Pulmonary artery endothelial cell (primary cell): ENCODE data around the gene ISG15. TPM values are rescaled to one million over a fixed set of nuclear protein-coding genes. Genes with fewer than 3 reads are reported as not detected.
A peak's percentile ranks its signal among the peaks of the same experiment; 100 is the strongest.
"Not testable (repeated sequence)": the region's sequence is repeated elsewhere in the genome, so short reads cannot be mapped to it uniquely, and the experiment has no call there.

ENCODE experiments used
- DNase-seq: peaks from one replicate; pipeline ENCODE4 v3.0.0-alpha.2; 2011; ENCODE audit warnings: low read depth, low spot score
- total RNA-seq: library from RNA; depleted of rRNA; stranded (reverse); fragments of >200 nt; gene quantifications from 2 replicates; pipeline ENCODE4 v1.2.3, GENCODE V29; 2014

The ISG15 gene
- total RNA-seq, 1 donor from 2014 or later: 121 TPM

DNA sequence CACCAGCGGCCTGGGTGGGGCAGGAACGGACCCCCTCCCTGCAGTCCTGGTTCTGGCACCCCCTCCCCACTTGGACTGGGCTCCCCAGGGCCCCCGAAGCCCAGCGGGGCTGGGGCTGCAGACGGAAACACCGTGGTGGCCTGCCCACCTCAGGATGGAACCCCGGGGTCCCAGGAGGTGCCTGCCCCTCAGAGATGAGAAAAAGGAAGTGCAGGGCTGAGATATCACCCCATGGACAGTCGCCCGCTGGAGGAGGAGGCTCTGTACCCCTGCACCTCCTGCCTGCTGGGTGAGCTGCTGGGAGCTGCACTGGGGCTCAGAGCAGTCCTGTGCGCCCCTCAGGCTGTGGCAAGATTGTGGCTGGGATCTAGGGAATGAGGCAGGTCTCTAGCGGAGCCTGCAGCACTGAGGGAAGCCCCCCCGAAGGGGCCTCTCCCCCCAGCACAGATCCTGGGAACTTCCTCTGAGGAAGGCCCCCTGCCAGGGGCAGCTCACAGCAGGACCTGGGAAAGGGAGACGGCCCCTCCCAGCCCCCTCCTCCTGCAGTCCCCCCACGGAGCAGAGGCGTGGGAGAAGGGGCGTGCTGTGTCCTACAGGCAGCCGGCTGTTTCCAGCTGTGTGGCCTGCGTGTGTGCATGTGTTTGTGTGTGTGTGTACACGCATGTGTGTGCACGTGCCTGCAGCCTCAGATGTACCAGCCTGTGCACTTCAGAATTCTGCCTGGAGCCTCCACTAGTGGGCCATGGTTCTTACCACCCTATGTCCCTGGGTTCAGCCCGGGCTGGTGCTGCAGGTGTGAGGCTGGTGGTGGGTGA is 13.5 kb downstream of the ISG15 start:
- no peak for DNase-seq

DNA sequence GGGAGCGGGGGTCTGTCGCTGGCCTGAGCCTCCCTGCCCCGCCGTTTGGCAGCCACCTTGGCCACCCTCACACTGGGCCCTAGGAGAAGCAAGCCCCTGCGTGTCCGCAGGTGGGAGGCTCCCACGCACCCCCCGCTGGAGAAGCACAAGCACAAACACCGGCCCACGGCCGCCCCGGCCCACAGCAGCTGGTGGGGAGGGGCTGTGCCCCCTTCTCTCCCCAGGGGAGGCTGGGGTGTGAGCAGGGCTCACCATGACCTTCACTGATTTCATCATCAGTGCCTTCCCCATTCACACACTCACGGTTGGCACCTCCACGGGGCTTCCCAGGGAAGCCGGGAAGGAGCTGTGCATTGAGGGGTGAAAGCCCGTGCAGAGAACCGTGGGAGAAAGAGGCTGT is 14.5 kb downstream of the ISG15 start:
- DNase-seq: no peak

DNA sequence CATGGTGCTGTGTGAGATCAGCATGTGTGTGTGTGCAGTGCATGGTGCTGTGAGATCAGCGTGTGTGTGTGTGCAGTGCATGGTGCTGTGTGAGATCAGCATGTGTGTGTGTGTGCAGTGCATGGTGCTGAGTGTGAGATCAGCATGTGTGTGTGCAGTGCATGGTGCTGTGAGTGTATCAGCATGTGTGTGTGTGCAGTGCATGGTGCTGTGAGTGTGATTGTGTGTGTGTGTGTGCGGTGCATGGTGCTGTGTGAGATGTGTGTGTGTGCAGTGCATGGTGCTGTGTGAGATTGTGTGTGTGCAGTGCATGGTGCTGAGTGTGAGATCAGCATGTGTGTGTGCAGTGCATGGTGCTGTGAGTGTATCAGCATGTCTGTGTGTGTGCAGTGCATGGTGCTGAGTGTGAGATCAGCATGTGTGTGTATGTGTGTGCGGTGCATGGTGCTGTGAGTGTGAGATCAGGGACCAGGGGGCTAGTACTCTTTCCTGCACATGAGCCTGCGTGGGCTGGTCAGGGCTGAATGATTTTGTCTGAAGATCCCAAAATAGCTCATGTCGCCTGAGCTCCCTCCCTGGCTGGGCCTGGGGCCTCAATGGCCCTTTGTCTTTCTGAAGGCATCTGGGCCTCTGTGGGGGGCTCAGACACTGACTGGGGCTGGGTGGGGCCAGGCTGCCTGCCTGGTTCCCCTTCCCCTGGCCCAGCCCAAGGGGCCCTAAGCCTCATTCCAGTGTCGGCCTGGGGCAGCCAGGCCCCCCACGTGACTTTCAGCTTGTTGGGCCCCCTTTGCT is 17.8 kb downstream of the ISG15 start:
- not testable (repeated sequence) for DNase-seq

DNA sequence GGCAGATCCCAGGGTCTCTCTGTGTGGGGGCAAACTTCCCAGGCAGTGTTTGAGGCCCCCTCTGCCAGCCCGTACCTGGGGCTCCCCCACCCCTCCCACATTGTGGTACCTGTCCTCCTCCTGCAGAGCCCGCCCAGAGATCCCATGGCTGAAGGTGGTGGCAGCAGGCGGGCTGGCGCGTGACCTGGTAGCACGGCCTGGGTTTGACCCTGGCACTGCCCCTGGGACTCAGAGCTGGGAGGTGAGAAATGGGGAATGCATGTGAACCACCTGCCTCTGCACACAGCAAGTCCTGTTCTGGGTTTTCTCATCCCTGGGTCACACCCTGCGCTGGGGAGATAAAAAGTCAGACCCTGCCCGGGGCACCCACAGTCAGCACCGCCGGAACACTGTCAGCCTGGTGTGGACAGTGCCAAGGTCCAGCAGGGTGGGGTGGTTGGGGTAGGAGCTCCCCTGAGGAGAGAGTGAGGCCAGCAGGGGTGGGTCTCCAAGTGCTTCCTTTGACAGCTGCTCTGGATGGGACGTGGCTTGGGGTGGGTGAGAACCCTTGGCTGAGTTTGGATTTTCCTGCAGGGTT is 18.4 kb downstream of the ISG15 start:
- DNase-seq: no peak

DNA sequence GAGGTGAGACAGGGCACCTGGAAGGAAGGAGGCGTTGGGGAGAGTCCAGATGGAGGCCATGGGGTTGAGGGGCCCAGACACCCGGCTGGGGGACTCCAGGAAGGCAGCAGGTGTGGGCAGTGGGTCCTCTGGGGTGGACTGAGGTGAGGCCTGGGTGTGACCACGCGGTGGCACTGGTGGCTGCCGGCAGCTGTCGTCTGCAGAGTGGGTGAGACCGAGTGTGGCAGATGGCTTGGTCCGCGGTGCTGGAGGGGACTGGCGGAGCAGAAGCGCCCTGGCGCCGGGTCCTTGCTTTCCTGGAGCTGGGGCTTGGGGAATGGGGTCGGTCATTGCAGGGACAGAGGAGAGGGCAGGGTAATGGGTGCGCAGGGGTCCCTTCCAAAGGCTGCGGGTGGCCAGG is 19.1 kb downstream of the ISG15 start:
- no peak for DNase-seq

DNA sequence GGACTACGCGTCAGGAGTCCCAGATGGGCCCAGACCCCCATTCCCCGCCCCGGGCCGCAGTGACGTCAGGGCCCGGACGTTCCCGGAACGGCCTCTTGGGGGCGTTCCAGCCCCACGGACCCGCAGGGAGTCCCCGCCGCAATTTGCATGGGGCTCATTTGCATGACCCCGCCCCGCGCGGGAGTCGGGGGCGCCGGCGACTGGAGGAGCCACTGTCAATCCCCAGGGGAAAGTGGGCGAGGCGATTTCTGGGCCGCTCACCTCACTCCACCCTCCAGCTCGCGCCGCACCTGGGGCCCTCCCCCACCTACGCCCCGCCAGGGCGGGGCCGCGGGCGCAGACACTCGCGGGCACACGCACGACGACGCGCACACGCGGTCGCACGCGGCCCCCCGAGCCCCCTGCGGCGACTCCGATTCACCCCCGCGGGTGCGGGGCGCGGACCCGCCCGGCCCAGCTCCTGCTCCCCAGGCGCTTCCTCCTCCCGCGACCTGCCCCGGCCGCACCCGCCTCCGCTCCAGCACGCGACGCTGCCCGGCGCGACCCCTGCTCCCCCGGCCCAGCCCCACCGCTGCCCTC is 19.8 kb downstream of the ISG15 start:
- no peak for DNase-seq

DNA sequence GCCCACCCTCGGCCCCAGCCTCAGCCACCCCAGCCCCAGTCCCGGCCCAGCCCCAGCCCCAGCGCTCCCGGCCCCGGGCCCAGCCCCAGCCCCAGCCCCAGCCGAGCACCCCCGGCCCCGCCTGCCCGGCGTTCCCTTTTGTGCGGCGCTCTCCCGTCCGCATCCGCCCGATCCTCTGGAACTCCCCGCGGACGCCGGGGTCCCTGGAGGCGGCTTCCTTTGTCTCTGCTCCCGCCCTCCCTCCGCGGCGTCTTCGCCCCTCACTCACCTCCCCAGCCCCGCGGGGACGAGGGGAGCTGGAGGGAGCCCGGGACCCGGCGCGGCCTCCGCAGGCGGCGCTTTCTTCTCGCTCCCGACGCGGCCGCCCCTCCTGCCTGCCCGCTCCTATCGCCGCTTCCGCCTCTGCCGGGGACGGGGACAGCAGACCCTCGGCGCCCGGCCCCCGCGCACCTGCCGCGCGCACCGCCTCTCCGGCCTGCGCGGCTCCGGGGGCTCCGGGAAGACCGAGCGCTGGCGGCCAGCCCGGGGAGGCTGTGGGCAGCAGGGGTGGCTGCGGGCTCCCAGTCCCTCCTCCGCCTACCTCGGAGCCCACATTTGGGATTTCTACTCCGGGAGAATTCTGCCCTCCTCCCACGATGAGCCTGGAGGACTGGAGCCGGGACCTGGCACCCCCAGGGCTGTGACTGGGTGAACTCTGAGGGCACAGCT is 20.6 kb downstream of the ISG15 start:
- no peak for DNase-seq

DNA sequence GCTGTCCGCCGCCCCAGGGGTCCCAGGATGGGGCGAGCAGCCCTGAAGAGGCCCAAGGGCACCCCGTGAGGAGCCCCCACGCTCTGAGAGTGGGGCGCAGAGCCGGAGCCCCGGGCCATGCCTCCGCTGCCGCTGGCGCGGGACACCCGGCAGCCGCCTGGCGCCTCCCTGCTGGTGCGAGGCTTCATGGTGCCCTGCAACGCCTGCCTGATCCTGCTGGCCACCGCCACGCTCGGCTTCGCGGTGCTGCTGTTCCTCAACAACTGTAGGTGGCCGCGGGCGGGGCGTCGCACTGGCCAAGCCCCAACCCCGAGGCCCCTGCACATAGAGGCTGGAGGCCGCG is 21.1 kb downstream of the ISG15 start:
- no peak for DNase-seq

DNA sequence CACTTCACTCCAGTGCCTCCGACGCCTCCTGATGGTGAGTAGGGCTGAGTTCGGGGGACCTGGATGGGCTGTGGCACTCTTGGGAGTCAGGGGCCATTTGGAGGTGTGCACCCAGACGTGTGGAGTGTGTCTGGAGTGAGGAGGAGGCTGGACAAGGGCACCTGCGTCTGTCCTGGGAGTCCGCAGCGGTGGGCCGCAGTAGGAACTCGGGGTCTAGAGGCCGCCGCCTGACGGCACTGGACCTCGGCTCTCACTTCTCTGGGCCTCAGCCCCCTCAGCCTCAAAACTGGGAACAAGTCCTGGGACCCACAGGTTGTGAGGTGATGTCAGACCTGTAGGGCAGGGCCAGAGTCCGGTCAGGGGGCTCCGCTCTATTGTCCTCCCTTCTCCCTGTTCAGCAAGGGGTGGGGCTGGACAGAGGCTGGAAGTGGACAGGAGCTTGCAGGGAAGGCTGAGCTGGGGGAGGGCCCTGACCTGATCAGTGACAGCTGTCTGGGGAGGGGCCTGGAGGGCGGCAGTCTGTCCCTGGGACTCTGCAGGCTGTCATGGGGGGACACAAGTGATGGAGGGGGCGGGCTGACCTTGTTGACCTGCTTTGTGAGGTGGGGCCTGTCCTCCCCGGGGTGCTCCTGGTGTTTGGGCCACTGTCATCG is 22.1 kb downstream of the ISG15 start:
- DNase-seq: no peak

DNA sequence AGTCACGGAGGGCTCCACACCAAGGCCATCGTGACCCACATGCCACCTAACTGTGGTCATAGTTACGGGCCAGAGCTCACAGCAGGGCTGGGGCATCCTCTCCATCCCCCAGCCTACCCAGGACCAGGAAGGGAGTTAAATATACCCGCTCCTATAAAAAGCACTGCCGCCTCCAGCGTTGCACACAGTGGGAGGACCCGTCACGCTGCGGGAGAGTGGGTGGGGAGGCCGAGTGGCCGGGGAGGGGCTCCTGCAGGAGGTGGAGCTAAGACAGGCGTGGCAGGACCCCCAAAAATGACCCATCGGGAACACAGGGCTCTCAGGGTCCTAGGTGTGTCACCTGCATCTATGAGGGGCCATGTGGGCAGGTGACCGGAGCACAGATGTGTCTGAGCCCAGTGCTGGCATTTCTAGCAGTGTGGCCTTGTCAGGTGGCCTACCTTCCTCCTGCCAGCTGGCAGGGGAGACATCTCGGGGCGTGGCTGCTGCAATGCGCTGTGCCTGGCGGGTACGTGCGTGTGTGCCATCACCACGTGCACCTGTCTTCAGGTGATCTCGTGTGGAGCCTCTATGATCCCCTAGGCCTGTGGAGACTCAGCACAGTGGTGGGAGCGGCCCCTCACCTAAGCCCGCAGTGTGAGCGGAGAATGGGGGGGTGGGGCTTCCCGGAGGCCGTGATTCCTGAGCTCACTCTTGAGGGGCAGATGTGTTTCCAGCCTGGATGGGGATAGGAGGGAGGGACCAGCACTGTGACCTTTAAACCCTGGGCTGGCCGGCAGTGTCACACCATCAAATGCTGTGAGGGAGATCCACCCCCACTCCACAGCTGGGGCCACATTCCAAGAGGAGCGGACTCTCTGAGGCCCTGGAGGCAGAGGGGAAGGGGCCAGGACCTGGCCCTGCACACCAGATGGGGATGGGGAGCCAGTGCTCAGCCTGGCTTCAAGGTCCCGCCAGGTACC is 24.4 kb downstream of the ISG15 start:
- DNase-seq: no peak

DNA sequence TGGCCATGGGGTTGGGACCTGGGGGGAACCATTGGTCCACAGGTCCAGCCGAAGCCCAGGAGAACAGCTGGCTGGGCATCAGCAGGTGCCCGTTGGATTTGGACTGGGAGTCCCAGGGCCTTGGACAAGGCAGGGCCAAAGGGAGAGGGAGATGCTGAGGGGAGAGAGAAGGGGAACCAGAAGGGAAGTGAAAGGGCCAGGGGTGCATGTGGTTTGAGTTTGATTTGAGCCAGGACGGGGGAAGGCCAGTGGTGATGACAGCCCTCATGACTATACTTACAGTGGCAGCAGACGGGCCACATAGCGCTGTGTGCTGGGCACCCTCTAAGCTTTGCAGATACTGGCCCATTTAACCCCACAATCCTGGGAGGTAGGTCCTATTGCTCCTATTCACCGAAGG is 25.4 kb downstream of the ISG15 start:
- no peak for DNase-seq

DNA sequence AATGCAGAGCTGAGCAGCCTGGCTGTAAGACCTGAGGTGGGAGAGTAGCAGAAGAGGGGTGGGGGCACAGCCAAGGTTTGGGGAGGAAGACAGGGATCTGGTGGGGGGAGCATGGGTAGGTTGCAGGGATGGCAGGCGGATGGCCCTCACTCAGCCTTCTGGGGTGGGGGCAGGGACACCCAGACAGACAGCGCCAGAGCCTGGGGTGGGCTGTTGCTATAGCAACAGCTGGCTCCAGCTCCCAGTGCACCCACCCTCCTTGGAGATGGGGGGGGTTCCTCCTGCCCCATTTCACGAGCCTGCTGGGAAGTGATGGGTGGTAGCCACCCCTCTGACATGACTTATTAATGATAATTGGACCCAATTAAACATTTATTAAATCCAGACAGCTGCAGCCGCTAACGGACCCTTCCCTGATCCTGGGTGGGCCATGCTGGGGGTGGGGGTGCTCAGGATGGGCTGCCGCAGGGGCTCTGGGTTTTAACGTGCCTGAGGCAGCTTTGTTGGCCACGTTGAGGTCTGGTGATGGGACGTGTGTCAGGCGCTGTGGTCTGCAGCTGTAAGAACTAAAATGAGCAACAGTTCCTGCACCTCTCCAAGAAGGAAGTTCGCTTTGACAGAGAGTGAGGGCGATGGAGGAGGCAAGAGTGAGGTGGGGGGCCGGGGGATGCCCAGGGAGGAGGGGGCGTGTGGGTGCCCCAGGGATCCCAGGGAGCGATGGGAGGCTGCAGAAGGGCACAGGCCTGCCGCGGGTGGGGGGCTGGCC is 26.0 kb downstream of the ISG15 start:
- DNase-seq: no peak

DNA sequence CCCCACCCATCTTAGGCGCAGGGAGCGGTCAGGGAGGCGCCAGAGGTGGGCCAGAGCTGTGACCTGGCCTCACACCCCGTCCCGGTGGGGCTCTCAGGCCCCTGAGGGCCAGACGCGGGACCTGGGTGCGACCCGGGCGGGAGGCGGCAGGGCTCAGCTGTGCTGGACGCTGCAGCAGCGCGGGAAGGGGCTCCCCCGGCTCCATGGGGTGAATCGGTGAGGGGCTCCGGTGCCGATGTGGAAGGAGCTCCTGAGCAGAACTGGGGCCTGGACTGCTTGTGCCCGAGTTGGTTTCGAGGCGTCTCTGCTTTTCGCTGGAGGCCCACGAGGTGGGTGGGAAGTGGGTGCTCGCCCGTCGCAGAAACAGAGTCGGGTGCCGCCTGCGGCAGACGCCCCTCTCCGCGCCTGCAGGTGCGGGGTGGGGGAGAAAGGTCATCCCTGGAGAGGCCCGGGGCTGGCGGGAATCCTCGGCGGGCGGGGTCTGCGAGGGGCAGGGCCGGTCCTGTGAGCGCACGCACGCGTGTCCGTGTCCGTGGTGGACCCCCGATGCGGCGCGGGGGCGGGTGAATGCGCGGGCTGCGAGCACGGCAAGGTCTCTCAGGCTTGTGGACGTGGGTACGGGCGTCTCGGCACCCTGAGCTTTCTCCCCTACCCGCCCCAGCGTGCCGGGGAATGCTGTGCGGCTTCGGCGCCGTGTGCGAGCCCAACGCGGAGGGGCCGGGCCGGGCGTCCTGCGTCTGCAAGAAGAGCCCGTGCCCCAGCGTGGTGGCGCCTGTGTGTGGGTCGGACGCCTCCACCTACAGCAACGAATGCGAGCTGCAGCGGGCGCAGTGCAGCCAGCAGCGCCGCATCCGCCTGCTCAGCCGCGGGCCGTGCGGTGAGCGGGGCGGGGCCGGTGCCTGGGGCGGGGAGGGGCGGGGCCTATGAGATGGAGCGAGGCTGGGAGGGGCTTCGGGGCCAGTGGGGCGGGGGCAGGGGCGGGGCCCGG is 27.0 kb downstream of the ISG15 start:
- peak; percentile 59 for DNase-seq

DNA sequence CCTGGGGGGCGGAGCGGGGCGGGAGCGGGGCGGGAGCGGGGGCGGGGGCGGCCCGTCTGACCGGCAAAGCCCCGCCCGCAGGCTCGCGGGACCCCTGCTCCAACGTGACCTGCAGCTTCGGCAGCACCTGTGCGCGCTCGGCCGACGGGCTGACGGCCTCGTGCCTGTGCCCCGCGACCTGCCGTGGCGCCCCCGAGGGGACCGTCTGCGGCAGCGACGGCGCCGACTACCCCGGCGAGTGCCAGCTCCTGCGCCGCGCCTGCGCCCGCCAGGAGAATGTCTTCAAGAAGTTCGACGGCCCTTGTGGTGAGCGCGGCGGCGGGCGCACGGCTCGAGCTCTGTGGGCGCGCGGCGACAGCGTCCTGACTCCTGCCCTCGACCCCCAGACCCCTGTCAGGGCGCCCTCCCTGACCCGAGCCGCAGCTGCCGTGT is 27.8 kb downstream of the ISG15 start:
- DNase-seq: no peak

DNA sequence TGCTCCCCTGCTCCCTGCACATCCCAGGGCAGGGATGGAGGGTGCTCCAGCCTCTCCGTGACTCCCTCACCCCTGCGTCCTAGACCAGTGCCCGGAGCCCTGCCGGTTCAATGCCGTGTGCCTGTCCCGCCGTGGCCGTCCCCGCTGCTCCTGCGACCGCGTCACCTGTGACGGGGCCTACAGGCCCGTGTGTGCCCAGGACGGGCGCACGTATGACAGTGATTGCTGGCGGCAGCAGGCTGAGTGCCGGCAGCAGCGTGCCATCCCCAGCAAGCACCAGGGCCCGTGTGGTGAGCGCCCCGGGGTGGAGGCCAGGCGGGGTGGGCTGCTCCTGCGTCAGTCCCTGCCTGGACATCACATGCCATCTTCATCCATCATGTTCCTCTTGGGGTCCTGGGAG is 28.6 kb downstream of the ISG15 start:
- no peak for DNase-seq

DNA sequence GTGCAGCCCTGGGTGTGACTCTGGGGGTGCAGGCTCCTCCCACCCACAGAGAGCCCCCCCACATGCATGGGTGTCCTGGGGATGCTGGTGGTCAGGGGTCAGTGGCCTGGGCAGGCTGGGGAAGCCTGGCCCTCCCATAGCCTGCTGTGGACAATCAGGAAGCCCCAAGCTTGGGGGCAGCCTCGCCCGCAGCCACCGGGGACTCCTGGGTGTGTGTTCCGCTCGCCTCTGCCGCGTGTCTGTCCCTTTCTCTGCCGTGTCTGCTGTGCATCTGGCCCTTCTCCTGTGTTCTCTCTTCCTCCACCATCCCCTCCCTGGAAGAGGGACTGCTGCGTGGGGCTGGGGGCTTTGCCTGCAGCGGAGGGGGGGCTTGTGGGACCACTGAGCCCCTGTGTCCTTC is 29.5 kb downstream of the ISG15 start:
- DNase-seq: no peak

DNA sequence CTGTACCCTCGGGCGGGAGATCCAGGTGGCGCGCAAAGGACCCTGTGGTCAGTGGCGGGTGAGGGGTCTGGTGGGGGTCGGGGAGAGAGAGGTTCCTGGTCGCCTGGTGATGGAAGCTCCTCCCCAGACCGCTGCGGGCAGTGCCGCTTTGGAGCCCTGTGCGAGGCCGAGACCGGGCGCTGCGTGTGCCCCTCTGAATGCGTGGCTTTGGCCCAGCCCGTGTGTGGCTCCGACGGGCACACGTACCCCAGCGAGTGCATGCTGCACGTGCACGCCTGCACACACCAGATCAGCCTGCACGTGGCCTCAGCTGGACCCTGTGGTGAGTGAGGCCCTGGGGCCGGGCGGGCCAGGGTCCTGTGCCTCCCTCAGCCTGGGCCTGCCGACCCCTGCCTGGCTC is 30.1 kb downstream of the ISG15 start:
- DNase-seq: no peak

DNA sequence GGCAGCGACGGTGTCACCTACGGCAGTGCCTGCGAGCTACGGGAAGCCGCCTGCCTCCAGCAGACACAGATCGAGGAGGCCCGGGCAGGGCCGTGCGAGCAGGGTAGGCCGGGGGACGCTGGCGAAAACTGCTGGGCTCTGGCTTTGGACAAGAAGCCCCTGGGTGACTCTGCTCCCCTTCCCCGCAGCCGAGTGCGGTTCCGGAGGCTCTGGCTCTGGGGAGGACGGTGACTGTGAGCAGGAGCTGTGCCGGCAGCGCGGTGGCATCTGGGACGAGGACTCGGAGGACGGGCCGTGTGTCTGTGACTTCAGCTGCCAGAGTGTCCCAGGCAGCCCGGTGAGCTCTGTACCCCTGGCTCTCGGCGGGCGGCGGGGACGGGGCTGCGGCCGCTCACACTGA is 30.6 kb downstream of the ISG15 start:
- no peak for DNase-seq
